IMR-90 (cell line): ENCODE data around the gene TMTC2. TPM values are rescaled to one million over a fixed set of nuclear protein-coding genes. Genes with fewer than 3 reads are reported as not detected.

Experiments used
- ATAC-seq: fragments of 200-7000 bp; cut with Tn5 transposase; 2 replicates; pipeline ENCODE4 v1.9.1; 2020; ENCODE audit warnings: low read depth, mild to moderate bottlenecking, moderate library complexity
- BruUV-seq: library from RNA; stranded (reverse); fragments of 400-500 nt; replicated peaks from 2 replicates; lab custom pipeline; 2021; lab: Mats Ljungman, UMichigan
- CTCF ChIA-PET: fragments of 300-600 bp; formaldehyde crosslinking; extraction: SDS; loops from one replicate; lab custom pipeline; 2021; ENCODE audit warnings: antibody characterized with exemption; lab: Yijun Ruan, JAX
- POLR2A ChIA-PET: fragments of 300-600 bp; sonication (Branson Sonifier 250); formaldehyde crosslinking; loops from one replicate; lab custom pipeline; 2022; ENCODE audit warnings: antibody characterized with exemption; ENCODE audit not compliant: unreplicated experiment; lab: Charles Lee
- DNase-seq: peaks from one replicate; pipeline ENCODE4 v3.0.0; 2013
- H2AFZ ChIP-seq: replicated peaks from 2 replicates; pipeline ENCODE3; 2013; ENCODE audit warnings: low read length, mild to moderate bottlenecking; ENCODE audit not compliant: poor library complexity
- H2AK5ac ChIP-seq: 2 replicates; pipeline ENCODE4 v1.6.1; 2013; ENCODE audit warnings: low read depth, low read length, inconsistent platforms
- H2AK9ac ChIP-seq: replicated peaks from 2 replicates; pipeline ENCODE3; 2013; ENCODE audit warnings: mild to moderate bottlenecking, low read depth, low read length, moderate library complexity; ENCODE audit not compliant: poor library complexity
- H2BK120ac ChIP-seq: 2 replicates; pipeline ENCODE4 v1.6.1; 2013; ENCODE audit warnings: low read depth, low read length, inconsistent platforms
- H2BK15ac ChIP-seq: 3 replicates; pipeline ENCODE4 v1.6.1; 2013; ENCODE audit warnings: low read depth, low read length, inconsistent platforms
- H2BK20ac ChIP-seq: 2 replicates; pipeline ENCODE4 v1.6.1; 2013; ENCODE audit warnings: low read depth, mild to moderate bottlenecking, inconsistent platforms, low read length, moderate library complexity
- H2BK5ac ChIP-seq: 2 replicates; pipeline ENCODE4 v1.6.1; 2013; ENCODE audit warnings: mild to moderate bottlenecking, low read depth, low read length, inconsistent platforms; ENCODE audit not compliant: poor library complexity, severe bottlenecking
- H3K14ac ChIP-seq: replicated peaks from 2 replicates; pipeline ENCODE4 v1.6.1; 2013; ENCODE audit warnings: low read depth, low read length, inconsistent platforms
- H3K18ac ChIP-seq: 2 replicates; pipeline ENCODE4 v1.6.1; 2013; ENCODE audit warnings: low read depth, low read length, control low read depth
- H3K23ac ChIP-seq: 2 replicates; pipeline ENCODE4 v1.6.1; 2013; ENCODE audit warnings: low read depth, low read length, inconsistent platforms
- H3K27ac ChIP-seq: 2 replicates; pipeline ENCODE4 v1.5.1; 2013; ENCODE audit warnings: mild to moderate bottlenecking, control low read depth, low read length; ENCODE audit not compliant: insufficient read depth
- H3K27me3 ChIP-seq: 2 replicates; pipeline ENCODE4 v1.6.1; 2013; ENCODE audit warnings: low read length; ENCODE audit not compliant: control insufficient read depth, insufficient read depth
- H3K36me3 ChIP-seq: 2 replicates; pipeline ENCODE4 v1.6.1; 2013; ENCODE audit warnings: low read length, mixed read lengths; ENCODE audit not compliant: control insufficient read depth, insufficient read depth
- H3K4ac ChIP-seq: 2 replicates; pipeline ENCODE4 v1.6.1; 2013; ENCODE audit warnings: low read depth, low read length, inconsistent platforms
- H3K4me1 ChIP-seq: 2 replicates; pipeline ENCODE4 v1.6.1; 2013; ENCODE audit warnings: low read length, mixed read lengths; ENCODE audit not compliant: control insufficient read depth, insufficient read depth
- H3K4me2 ChIP-seq: 2 replicates; pipeline ENCODE4 v1.6.1; 2013; ENCODE audit warnings: low read depth, mild to moderate bottlenecking, control low read depth, low read length, moderate library complexity
- H3K4me3 ChIP-seq: 2 replicates; pipeline ENCODE4 v1.5.1; 2013; ENCODE audit warnings: low read depth, mild to moderate bottlenecking, control low read depth, low read length, moderate library complexity; ENCODE audit not compliant: insufficient read depth
- H3K56ac ChIP-seq: 2 replicates; pipeline ENCODE4 v1.6.1; 2013; ENCODE audit warnings: low read length, inconsistent platforms; ENCODE audit not compliant: insufficient read depth; ENCODE audit errors: extremely low read depth
- H3K79me1 ChIP-seq, 2 experiments: 2 replicates each; pipeline ENCODE4 v1.6.1; 2013; ENCODE audit warnings: low read length in 2 of 2, inconsistent platforms in 1 of 2, low read depth in 1 of 2
- H3K9ac ChIP-seq: 2 replicates; pipeline ENCODE4 v1.6.1; 2013; ENCODE audit warnings: low read depth, low read length, control low read depth
- H3K9me1 ChIP-seq: 2 replicates; pipeline ENCODE4 v1.6.1; 2013; ENCODE audit warnings: low read length, inconsistent platforms; ENCODE audit not compliant: insufficient read depth
- H3K9me3 ChIP-seq: 2 replicates; pipeline ENCODE4 v1.6.1; 2013; ENCODE audit warnings: low read length; ENCODE audit not compliant: control insufficient read depth, insufficient read depth
- H4K20me1 ChIP-seq: 2 replicates; pipeline ENCODE4 v1.6.1; 2013; ENCODE audit warnings: low read length, inconsistent platforms; ENCODE audit not compliant: insufficient read depth
- H4K5ac ChIP-seq: 2 replicates; pipeline ENCODE4 v1.6.1; 2013; ENCODE audit warnings: mild to moderate bottlenecking, low read depth, low read length, control low read depth
- H4K8ac ChIP-seq, 2 experiments: 2 replicates each; pipeline ENCODE4 v1.6.1; 2013; ENCODE audit warnings: low read depth in 2 of 2, low read length in 2 of 2, control low read depth in 1 of 2, inconsistent platforms in 1 of 2
- H4K91ac ChIP-seq: 2 replicates; pipeline ENCODE4 v1.6.1; 2013; ENCODE audit warnings: low read depth, low read length, inconsistent platforms; ENCODE audit not compliant: insufficient read depth
- CHD1 ChIP-seq: IDR thresholded peaks from 2 replicates; pipeline ENCODE4 v1.6.1; 2012; ENCODE audit warnings: low read depth, low read length, improper control_type of control experiment
- RFX5 ChIP-seq: IDR thresholded peaks from 2 replicates; pipeline ENCODE4 v1.8.0; 2012; ENCODE audit warnings: low read depth, mild to moderate bottlenecking, low read length, moderate library complexity
- SMC3 ChIP-seq: fragments of 150-350 bp; IDR thresholded peaks from 2 replicates; pipeline ENCODE4 v1.6.1; 2016; ENCODE audit warnings: low read depth, mild to moderate bottlenecking, antibody characterized with exemption, low read length, moderate library complexity
- WGBS, 2 experiments: methylation state at CpG; one replicate each; pipeline versions ENCODE4 v1.1.5 to v1.1.7; 2013; ENCODE audit warnings: missing lambda C conversion rate in 2 of 2; ENCODE audit not compliant: insufficient read length in 1 of 2; ENCODE audit errors: extremely low coverage in 2 of 2; 5-methylcytosine and 5-hydroxymethylcytosine counted together
- dilution Hi-C: fragments of 300-500 bp; cut with HindIII; formaldehyde crosslinking; loops from one replicate; pipeline ENCODE4 v1.14.3; 2018; ENCODE audit warnings: low sequenced_read_pairs; ENCODE audit not compliant: unreplicated experiment
- in situ Hi-C: fragments of 300-500 bp; cut with MboI; formaldehyde crosslinking; loops from 3 replicates; pipeline ENCODE4 v1.14.3; 2019; ENCODE audit warnings: low sequenced_read_pairs, inconsistent platforms, mixed read lengths
- intact Hi-C: fragments of 100-400 bp; cut with micrococcal nuclease; formaldehyde crosslinking; loops from 2 replicates; pipeline ENCODE4 v1.10.0; 2022
- polyA plus RNA-seq, 3 experiments: library from polyadenylated mRNA; depleted of rRNA; stranded (reverse); fragments of >200 nt; gene quantifications; 2 replicates each; pipeline ENCODE4 v1.2.3, GENCODE V29; 2012; ENCODE audit warnings: low replicate concordance in 1 of 3
- total RNA-seq: library from RNA; depleted of rRNA; stranded (reverse); fragments of >200 nt; gene quantifications from 2 replicates; pipeline ENCODE4 v1.2.3, GENCODE V29; 2012

Gene TMTC2
- total and polyA plus RNA-seq, 2 of the 4 experiments (the other 2 are of a cell fraction), result 0.56 to 1.4 TPM

DNA sequence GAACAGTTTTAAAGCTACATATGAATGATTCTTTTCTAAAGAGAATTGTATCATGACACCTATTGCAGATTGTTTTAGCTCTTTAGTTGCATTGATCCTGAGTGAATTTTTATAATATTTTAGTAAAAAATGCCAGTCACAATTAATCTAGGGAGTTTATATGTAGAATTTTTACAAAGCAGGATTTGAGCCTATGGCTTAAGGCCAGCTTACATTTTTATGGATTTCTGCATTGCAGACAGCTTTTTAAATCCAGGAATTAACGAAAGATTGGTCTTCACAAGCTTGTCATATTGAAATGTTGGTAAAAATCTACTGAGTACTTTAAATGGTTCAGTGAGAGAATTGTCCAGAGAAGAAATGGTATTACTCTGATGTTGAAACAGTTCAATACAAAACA is 358.0 kb downstream of the TMTC2 start:
- Histone ChIP-seq H2AK5ac (no peak overlapping the region), H3K9ac (no peak overlapping the region), H3K4me1 (no peaks in the 10 kb centered on the region), H3K9me3 (no peaks in the 10 kb centered on the region; the same call in 1 of the 2 replicates), H3K4ac (no peak overlapping the region), H2BK20ac (no peak overlapping the region), H2AK9ac (no peak overlapping the region), H4K91ac (no peak overlapping the region), H3K79me1 (no peaks in the 10 kb centered on the region), H3K9me1 (no peaks in the 10 kb centered on the region), H3K36me3 (no peaks in the 10 kb centered on the region), H2BK15ac (no peak overlapping the region), H2BK120ac (no peak overlapping the region), H3K23ac (no peak overlapping the region), H4K20me1 (no peaks in the 10 kb centered on the region), H3K27me3 (no peaks in the 10 kb centered on the region), H3K4me3 (no peak overlapping the region), H2AFZ (no peak overlapping the region), H4K8ac (no peak overlapping the region), H3K14ac (no peak overlapping the region), H3K4me2 (no peak overlapping the region), H3K27ac (no peak overlapping the region), H4K5ac (no peak overlapping the region), H3K18ac (no peak overlapping the region), H3K56ac (no peak overlapping the region), H2BK5ac (no peak overlapping the region)
- BruUV-seq, result no TSS peak
- ATAC-seq (no peak), DNase-seq (no peak)
- CTCF ChIA-PET, result no interaction called here
- no CpG with 5 or more reads among the region's 1 CpG for WGBS, 2 experiments
- dilution Hi-C loops, result no loop called here
- intact Hi-C loops, result no loop called here
- no peak for TF ChIP-seq RFX5
- TF ChIP-seq CHD1, result no peak
- TF ChIP-seq SMC3, result no peak
- in situ Hi-C loops, result no loop called here
- POLR2A ChIA-PET, result no interaction called here
